Adrenal gland (tissue), 12 donors: Measurements from ENCODE around the gene FMOD. TPM values are rescaled to one million over a fixed set of nuclear protein-coding genes. Genes with fewer than 3 reads are reported as not detected.
"Not testable (repeated sequence)": the region's sequence is repeated elsewhere in the genome, so short reads cannot be mapped to it uniquely, and the experiment has no call there.

ENCODE experiments used
- DNase-seq, 7 donors: peaks; one replicate each; pipeline ENCODE4 v3.0.0-alpha.2; 2019 to 2020
- H3K27ac ChIP-seq, 5 donors: fragments of 200-600 bp; sonication (generic) in 4 of 5; 1 replicate in 3 of 5; 2 replicates in 2 of 5; pipeline versions ENCODE4 v1.5.1 to v1.8.0; 2016 to 2020; ENCODE audit warnings: mild to moderate bottlenecking in 1 of 5
- H3K27me3 ChIP-seq: fragments of 200-600 bp; 2 replicates; pipeline ENCODE4 v1.8.0; 2021
- H3K36me3 ChIP-seq, 2 donors: fragments of 200-600 bp; replicated peaks in 1 of 2; 1 replicate in 1 of 2; 2 replicates in 1 of 2; pipeline versions ENCODE4 v1.5.1 to v1.8.0; 2018 to 2022
- H3K4me1 ChIP-seq, 2 donors: fragments of 200-600 bp; replicated peaks in 1 of 2; 1 replicate in 1 of 2; 2 replicates in 1 of 2; pipeline versions ENCODE4 v1.5.1 to v1.8.0; 2018 to 2021
- H3K4me3 ChIP-seq, 4 donors: fragments of 200-600 bp; sonication (generic) in 3 of 4; one replicate each; pipeline ENCODE4 v1.5.1; 2016 to 2018
- H3K9me3 ChIP-seq, 3 donors: fragments of 200-600 bp; sonication (generic) in 1 of 3; replicated peaks in 1 of 3; 1 replicate in 2 of 3; 2 replicates in 1 of 3; pipeline versions ENCODE4 v1.5.1 to v1.8.0; 2016 to 2021
- POLR2A ChIP-seq, 2 donors: fragments of 450-650 bp; IDR thresholded peaks; one replicate each; pipeline ENCODE4 v1.6.1; 2017; ENCODE audit warnings: antibody characterized with exemption in 2 of 2, mild to moderate bottlenecking in 2 of 2, moderate library complexity in 1 of 2
- WGBS, 4 donors: extraction: QIAGEN DNeasy Blood & Tissue Kit in 2 of 4; methylation state at CpG; one replicate each; pipeline versions ENCODE4 v1.1.5 to v1.1.7; 2013 to 2017; 5-methylcytosine and 5-hydroxymethylcytosine counted together
- intact Hi-C, 2 donors: fragments of 100-400 bp; cut with DNase I; formaldehyde crosslinking; loops; one replicate each; pipeline versions ENCODE4 v1.14.1 to v1.15.0; 2022 to 2023
- polyA plus RNA-seq, 3 donors: library from polyadenylated mRNA; stranded (reverse); fragments of 200-250 nt in 2 of 3; fragments of 350-450 nt in 1 of 3; fragmentation: Illumina TruSeq in 1 of 3; extraction: RNeasy Lipid Tissue Mini Kit (QIAGEN cat#74804) in 1 of 3; gene quantifications; one replicate each; pipeline ENCODE4 v1.2.3, GENCODE V29; 2013 to 2014
- total RNA-seq, 9 donors: library from RNA; depleted of rRNA in 4 of 9; stranded (reverse); fragments of >200 nt in 4 of 9; fragments of 120-200 nt in 1 of 9; fragmentation: NEBNext Ultra II Directional in 1 of 9; extraction: Animal tissue kit (Norgen Biotek cat#: 25700) in 1 of 9; gene quantifications; one replicate each; pipeline versions ENCODE4 v1.1.0 to v1.2.4, GENCODE V29; 2013 to 2023
- TF ChIP-seq, protein P1 (sequence below), 6 experiments: fragments of 450-650 bp in 4 of 6; fragments of 200-600 bp in 2 of 6; sonication (generic) in 1 of 6; IDR thresholded peaks; 1 replicate in 5 of 6; 2 replicates in 1 of 6; pipeline versions ENCODE4 v1.5.1 to v1.8.0; 2016 to 2021; ENCODE audit warnings: antibody characterized with exemption in 6 of 6, mild to moderate bottlenecking in 2 of 6, moderate library complexity in 1 of 6
- donor health status: healthy with polysubstance abuse.
- donor health status: Bipolar disorder and iron deficiency.
- donor health status: DM: yes; HTN: yes; CAD: no.
- donor health status: DM: no; HTN: no; CAD: no.
- donor health status: DM: no; HTN: no; CAD: no.
- donor health status: DM: yes; HTN: yes; CAD: no.

The FMOD gene
- total and polyA plus RNA-seq, 12 donors: 6.6 to 231 (median 18.8) TPM

- peaks cover 4 to 28% of the 10 kb centered on the region in 2 donors for H3K4me1 ChIP-seq
- peak overlapping the region in 2 of 5 donors; percentile 41 to 60 for H3K27ac ChIP-seq
- intact Hi-C loops: no loop called here
- no peaks in the 10 kb centered on the region for H3K27me3 ChIP-seq
- no peaks in the 10 kb centered on the region for H3K9me3 ChIP-seq
- TF ChIP-seq POLR2A (IDR thresholded peaks at IDR 0.05): no peak
- TF ChIP-seq, protein P1, sequence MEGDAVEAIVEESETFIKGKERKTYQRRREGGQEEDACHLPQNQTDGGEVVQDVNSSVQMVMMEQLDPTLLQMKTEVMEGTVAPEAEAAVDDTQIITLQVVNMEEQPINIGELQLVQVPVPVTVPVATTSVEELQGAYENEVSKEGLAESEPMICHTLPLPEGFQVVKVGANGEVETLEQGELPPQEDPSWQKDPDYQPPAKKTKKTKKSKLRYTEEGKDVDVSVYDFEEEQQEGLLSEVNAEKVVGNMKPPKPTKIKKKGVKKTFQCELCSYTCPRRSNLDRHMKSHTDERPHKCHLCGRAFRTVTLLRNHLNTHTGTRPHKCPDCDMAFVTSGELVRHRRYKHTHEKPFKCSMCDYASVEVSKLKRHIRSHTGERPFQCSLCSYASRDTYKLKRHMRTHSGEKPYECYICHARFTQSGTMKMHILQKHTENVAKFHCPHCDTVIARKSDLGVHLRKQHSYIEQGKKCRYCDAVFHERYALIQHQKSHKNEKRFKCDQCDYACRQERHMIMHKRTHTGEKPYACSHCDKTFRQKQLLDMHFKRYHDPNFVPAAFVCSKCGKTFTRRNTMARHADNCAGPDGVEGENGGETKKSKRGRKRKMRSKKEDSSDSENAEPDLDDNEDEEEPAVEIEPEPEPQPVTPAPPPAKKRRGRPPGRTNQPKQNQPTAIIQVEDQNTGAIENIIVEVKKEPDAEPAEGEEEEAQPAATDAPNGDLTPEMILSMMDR (IDR thresholded peaks at IDR 0.05): no peak
- no peak for DNase-seq
- H3K36me3 ChIP-seq: no peaks in the 10 kb centered on the region
- no peak overlapping the region for H3K4me3 ChIP-seq
- WGBS, 4 donors: 78 to 88% (median 87%) methylated on average over 7 of the region's 7 CpGs
Observed at GRCh38 chr1:203317429-203318228, 33.3 kb downstream of the FMOD start.

DNA sequence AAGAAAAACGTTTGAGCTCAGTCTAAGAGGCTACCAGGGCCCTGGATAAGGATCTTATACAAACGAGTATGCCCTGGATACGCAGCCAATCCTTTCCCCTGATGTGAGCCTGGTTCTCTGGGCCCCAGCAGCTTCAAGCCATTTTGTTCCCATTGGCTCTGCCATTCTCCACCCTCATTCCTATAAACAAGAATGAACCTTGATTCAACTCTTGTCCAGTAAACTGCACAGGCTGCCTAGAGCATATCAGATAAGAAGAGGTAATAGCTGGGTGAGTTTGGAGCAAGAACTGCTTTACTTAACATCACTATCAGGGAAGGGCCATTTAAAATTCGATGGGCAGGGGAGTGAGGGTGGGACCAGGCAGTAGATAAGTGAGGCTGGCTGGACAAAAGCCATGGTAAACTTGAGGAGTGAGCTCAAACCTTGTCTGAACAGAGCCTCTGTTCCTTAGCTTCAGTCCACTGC is 34.3 kb downstream of the FMOD start:
- intact Hi-C loops: no loop called here
- peaks cover 4 to 19% of the 10 kb centered on the region in 2 donors for H3K4me1 ChIP-seq
- H3K36me3 ChIP-seq: no peaks in the 10 kb centered on the region
- H3K4me3 ChIP-seq: no peak overlapping the region
- no peaks in the 10 kb centered on the region for H3K9me3 ChIP-seq
- H3K27ac ChIP-seq: peak overlapping the region in 2 of 5 donors; percentile 41 to 60
- no peaks in the 10 kb centered on the region for H3K27me3 ChIP-seq
- DNase-seq: peak in 1 of 7 donors; percentile 49
- TF ChIP-seq POLR2A (IDR thresholded peaks at IDR 0.05): no peak
- TF ChIP-seq, protein P1 (IDR thresholded peaks at IDR 0.05): no peak
- 29 to 56% (median 53%) methylated on average over 4 of the region's 4 CpGs for WGBS, 4 donors

GRCh38 chr1:203314025-203314759 is 36.7 kb downstream of the FMOD start:
- DNase-seq, H3K36me3 ChIP-seq, H3K9me3 ChIP-seq, intact Hi-C loops, H3K27ac ChIP-seq, H3K27me3 ChIP-seq, H3K4me3 ChIP-seq: not testable (repeated sequence)
- peaks cover 0 to 20% of the 10 kb centered on the region in 2 donors for H3K4me1 ChIP-seq
- WGBS, 4 donors: 83 to 89% (median 88%) methylated on average over 4 of the region's 4 CpGs

GRCh38 chr1:203311368-203312301 is 39.3 kb downstream of the FMOD start:
- WGBS, 4 donors: 86 to 93% (median 89%) methylated on average over 3 of the region's 3 CpGs
- H3K9me3 ChIP-seq: no peaks in the 10 kb centered on the region
- TF ChIP-seq, protein P1 (IDR thresholded peaks at IDR 0.05): no peak
- TF ChIP-seq POLR2A (IDR thresholded peaks at IDR 0.05): no peak
- H3K4me1 ChIP-seq: peaks cover 14 to 42% of the 10 kb centered on the region in 2 donors
- peaks cover 0 to 22% of the 10 kb centered on the region in 2 donors for H3K36me3 ChIP-seq
- DNase-seq: no peak
- no peak overlapping the region for H3K4me3 ChIP-seq
- intact Hi-C loops: no loop called here
- no peaks in the 10 kb centered on the region for H3K27me3 ChIP-seq
- H3K27ac ChIP-seq: no peak overlapping the region
